Neuronal stem cell (in vitro differentiated cells): ENCODE results near the gene DDC.
"Not testable (repeated sequence)": the region's sequence is repeated elsewhere in the genome, so short reads cannot be mapped to it uniquely, and the experiment has no call there.

Source experiments
- DNase-seq: peaks from one replicate; pipeline ENCODE4 v3.0.0-alpha.2; 2013; ENCODE audit warnings: low spot score
- H2AFZ ChIP-seq: one replicate; pipeline ENCODE4 v1.6.1; 2013; ENCODE audit warnings: mild to moderate bottlenecking, low read length, inconsistent platforms
- H2AK5ac ChIP-seq: 2 replicates; pipeline ENCODE4 v1.6.1; 2013; ENCODE audit warnings: low read depth, mild to moderate bottlenecking, inconsistent platforms, low read length, moderate library complexity, mixed read lengths
- H2BK120ac ChIP-seq: 2 replicates; pipeline ENCODE4 v1.6.1; 2013; ENCODE audit warnings: low read depth, mild to moderate bottlenecking, inconsistent platforms, low read length, moderate library complexity, mixed read lengths
- H2BK12ac ChIP-seq: one replicate; pipeline ENCODE4 v1.6.1; 2013; ENCODE audit warnings: low read length, inconsistent platforms
- H2BK15ac ChIP-seq: 2 replicates; pipeline ENCODE4 v1.6.1; 2013; ENCODE audit warnings: mild to moderate bottlenecking, low read length, inconsistent platforms, mixed read lengths
- H2BK5ac ChIP-seq: one replicate; pipeline ENCODE4 v1.6.1; 2013; ENCODE audit warnings: inconsistent platforms, mild to moderate bottlenecking, low read length, moderate library complexity
- H3K14ac ChIP-seq: one replicate; pipeline ENCODE4 v1.6.1; 2013; ENCODE audit warnings: low read length, inconsistent platforms
- H3K18ac ChIP-seq: 2 replicates; pipeline ENCODE4 v1.6.1; 2013; ENCODE audit warnings: low read length, inconsistent platforms
- H3K23ac ChIP-seq: 2 replicates; pipeline ENCODE4 v1.6.1; 2013; ENCODE audit warnings: low read depth, mild to moderate bottlenecking, mixed read lengths, low read length, inconsistent platforms; ENCODE audit not compliant: poor library complexity
- H3K27ac ChIP-seq: replicated peaks from 3 replicates; pipeline ENCODE4 v1.5.1; 2013; ENCODE audit warnings: low read length, inconsistent platforms
- H3K27me3 ChIP-seq, 3 experiments: 2 replicates each; pipeline ENCODE4 v1.6.1; 2013; ENCODE audit warnings: low read length in 3 of 3, mild to moderate bottlenecking in 2 of 3, inconsistent platforms in 1 of 3, low read depth in 1 of 3, mixed read lengths in 1 of 3, moderate library complexity in 1 of 3; ENCODE audit not compliant: control insufficient read depth in 3 of 3, insufficient read depth in 3 of 3
- H3K36me3 ChIP-seq, 2 donors: replicated peaks in 1 of 2; 2 replicates each; pipeline ENCODE4 v1.6.1; 2013; ENCODE audit warnings: low read length in 2 of 2; ENCODE audit not compliant: control insufficient read depth in 2 of 2, insufficient read depth in 2 of 2
- H3K4ac ChIP-seq: 2 replicates; pipeline ENCODE4 v1.6.1; 2013; ENCODE audit warnings: inconsistent platforms, mild to moderate bottlenecking, low read length, moderate library complexity
- H3K4me1 ChIP-seq, 2 donors: 1 replicate in 1 of 2; 2 replicates in 1 of 2; pipeline ENCODE4 v1.6.1; 2013; ENCODE audit warnings: low read length in 2 of 2, low read depth in 1 of 2; ENCODE audit not compliant: control insufficient read depth in 2 of 2, insufficient read depth in 1 of 2
- H3K4me2 ChIP-seq: one replicate; pipeline ENCODE4 v1.6.1; 2013; ENCODE audit warnings: mild to moderate bottlenecking, low read length, inconsistent platforms; ENCODE audit not compliant: insufficient read depth, poor library complexity, severe bottlenecking
- H3K4me3 ChIP-seq, 2 donors: 2 replicates each; pipeline ENCODE4 v1.5.1; 2013; ENCODE audit warnings: low read length in 2 of 2, mild to moderate bottlenecking in 2 of 2, inconsistent platforms in 1 of 2, moderate library complexity in 1 of 2
- H3K79me1 ChIP-seq: one replicate; pipeline ENCODE4 v1.6.1; 2013; ENCODE audit warnings: low read depth, mild to moderate bottlenecking, inconsistent platforms, low read length, moderate library complexity
- H3K9ac ChIP-seq: one replicate; pipeline ENCODE4 v1.6.1; 2013; ENCODE audit warnings: mild to moderate bottlenecking, low read depth, low read length, inconsistent platforms; ENCODE audit not compliant: poor library complexity
- H3K9me3 ChIP-seq, 2 donors: replicated peaks in 1 of 2; 2 replicates each; pipeline versions ENCODE3 to v1.6.1; 2013; ENCODE audit warnings: low read length in 2 of 2, mild to moderate bottlenecking in 2 of 2, inconsistent platforms in 1 of 2, low read depth in 1 of 2, mixed read lengths in 1 of 2, moderate library complexity in 1 of 2; ENCODE audit not compliant: control insufficient read depth in 2 of 2, insufficient read depth in 1 of 2
- H4K8ac ChIP-seq: one replicate; pipeline ENCODE4 v1.6.1; 2013; ENCODE audit warnings: low read depth, mild to moderate bottlenecking, inconsistent platforms, low read length, moderate library complexity
- H4K91ac ChIP-seq: one replicate; pipeline ENCODE4 v1.6.1; 2013; ENCODE audit warnings: low read length, low read depth, mild to moderate bottlenecking, inconsistent platforms; ENCODE audit not compliant: poor library complexity
- WGBS, 2 donors: extraction: QIAGEN DNeasy Blood & Tissue Kit; methylation state at CpG; one replicate each; pipeline ENCODE4 v1.1.7; 2013; ENCODE audit warnings: missing lambda C conversion rate in 2 of 2, mixed read lengths in 1 of 2; ENCODE audit not compliant: insufficient read length in 2 of 2, insufficient replicate concordance in 1 of 2; ENCODE audit errors: extremely low coverage in 2 of 2; 5-methylcytosine and 5-hydroxymethylcytosine counted together

Gene DDC

GRCh38 chr7:50538478-50538877 lies 26.7 kb downstream of the DDC start:
- H4K8ac ChIP-seq: no peak overlapping the region
- H3K27ac ChIP-seq: no peak overlapping the region
- no peak overlapping the region for H3K4me2 ChIP-seq
- H4K91ac ChIP-seq: no peak overlapping the region
- H3K23ac ChIP-seq: no peak overlapping the region
- WGBS, 2 donors: no CpG with 5 or more reads among the region's 4 CpGs
- H3K4ac ChIP-seq: no peak overlapping the region
- H2BK120ac ChIP-seq: peak overlapping the region; percentile 57
- H3K9me3 ChIP-seq: no peaks in the 10 kb centered on the region
- H2AFZ ChIP-seq: no peak overlapping the region
- H2BK12ac ChIP-seq: no peak overlapping the region
- H2BK5ac ChIP-seq: no peak overlapping the region
- no peaks in the 10 kb centered on the region for H3K4me1 ChIP-seq
- DNase-seq: no peak
- H3K9ac ChIP-seq: peak overlapping the region; percentile 7
- no peak overlapping the region for H3K14ac ChIP-seq
- H3K27me3 ChIP-seq: no peaks in the 10 kb centered on the region
- H2BK15ac ChIP-seq: no peak overlapping the region
- H3K79me1 ChIP-seq: no peaks in the 10 kb centered on the region
- H3K4me3 ChIP-seq: no peak overlapping the region
- no peak overlapping the region for H2AK5ac ChIP-seq
- no peaks in the 10 kb centered on the region for H3K36me3 ChIP-seq
- H3K18ac ChIP-seq: peak overlapping the region; percentile 21

- Histone ChIP-seq H3K23ac (no peak overlapping the region), H4K91ac (no peak overlapping the region), H2AK5ac (no peak overlapping the region), H3K4ac (no peak overlapping the region), H3K36me3 (no peaks in the 10 kb centered on the region), H2AFZ (no peak overlapping the region), H2BK15ac (no peak overlapping the region), H3K18ac (no peak overlapping the region), H3K4me3 (no peak overlapping the region), H4K8ac (no peak overlapping the region), H3K27ac (no peak overlapping the region), H2BK12ac (no peak overlapping the region), H3K9me3 (no peaks in the 10 kb centered on the region), H3K79me1 (no peaks in the 10 kb centered on the region), H2BK120ac (no peak overlapping the region), H3K4me1 (no peaks in the 10 kb centered on the region), H3K9ac (no peak overlapping the region), H3K27me3 (no peaks in the 10 kb centered on the region), H3K14ac (no peak overlapping the region), H3K4me2 (no peak overlapping the region), H2BK5ac (no peak overlapping the region)
- no peak for DNase-seq
- no CpG with 5 or more reads among the region's 8 CpGs for WGBS, 2 donors
These were observed 27.8 kb downstream of the DDC start for GRCh38 chr7:50537417-50537816.

GRCh38 chr7:50535291-50535711 lies 29.9 kb downstream of the DDC start:
- not testable (repeated sequence) for H3K18ac ChIP-seq, DNase-seq, H3K27me3 ChIP-seq, H2BK12ac ChIP-seq, H3K14ac ChIP-seq, H4K8ac ChIP-seq, H2BK120ac ChIP-seq, H2BK5ac ChIP-seq, H2AFZ ChIP-seq, H2AK5ac ChIP-seq, H3K4me1 ChIP-seq, H3K23ac ChIP-seq, H2BK15ac ChIP-seq, H3K4ac ChIP-seq, H3K4me3 ChIP-seq, H3K36me3 ChIP-seq, H3K27ac ChIP-seq, H3K4me2 ChIP-seq, H3K9me3 ChIP-seq, H3K79me1 ChIP-seq
- Histone ChIP-seq H4K91ac (peak overlapping the region; percentile 11), H3K9ac (peak overlapping the region; percentile 10)
- no CpG with 5 or more reads among the region's 7 CpGs for WGBS, 2 donors

GRCh38 chr7:50534690-50535290 lies 30.4 kb downstream of the DDC start:
- Histone ChIP-seq H2AFZ (no peak overlapping the region), H3K4me1 (peaks cover 3 to 7% of the 10 kb centered on the region in 2 donors), H3K27ac (no peak overlapping the region)

More at GRCh38 chr7:50534690-50535290, 30.4 kb downstream of the DDC start:
- H2BK5ac ChIP-seq: no peak overlapping the region
- no peaks in the 10 kb centered on the region for H3K36me3 ChIP-seq
- H3K14ac ChIP-seq: no peak overlapping the region
- no peak overlapping the region for H3K4ac ChIP-seq
- DNase-seq: no peak
- peak overlapping the region; percentile 31 for H3K18ac ChIP-seq
- no peaks in the 10 kb centered on the region for H3K79me1 ChIP-seq
- no peak overlapping the region for H4K8ac ChIP-seq
- no peaks in the 10 kb centered on the region for H3K9me3 ChIP-seq
- H2BK12ac ChIP-seq: no peak overlapping the region
- H4K91ac ChIP-seq: no peak overlapping the region
- peak overlapping the region; percentile 14 for H2BK15ac ChIP-seq
- peaks cover 0 to 3% (median 0%) of the 10 kb centered on the region in 3 experiments for H3K27me3 ChIP-seq
- peak overlapping the region; percentile 24 for H2AK5ac ChIP-seq
- H3K4me3 ChIP-seq: no peak overlapping the region
- no CpG with 5 or more reads among the region's 12 CpGs for WGBS, 2 donors
- no peak overlapping the region for H3K9ac ChIP-seq
- no peak overlapping the region for H3K23ac ChIP-seq
- H2BK120ac ChIP-seq: no peak overlapping the region
- H3K4me2 ChIP-seq: no peak overlapping the region
